Stimulated activated CD8-positive, alpha-beta memory T cell treated with anti-CD3 and anti-CD28 coated beads, Interleukin-4, amount 100 ng/mL, for 48 hours (primary cell): ENCODE data around the gene MROH2A.
A peak's percentile ranks its signal among the peaks of the same experiment; 100 is the strongest.

Experiments used
- DNase-seq: peaks from one replicate; pipeline ENCODE4 v3.0.0-alpha.2; 2020

Gene MROH2A

GRCh38 chr2:233837694-233838229 is 59.6 kb downstream of the MROH2A start:
- DNase-seq = peak; percentile 21

- peak; percentile 3 for DNase-seq
Observed at GRCh38 chr2:233838251-233838650, 60.1 kb downstream of the MROH2A start.

- DNase-seq = peak; percentile 14
Observed at GRCh38 chr2:233838726-233839446, 60.8 kb downstream of the MROH2A start.

DNA sequence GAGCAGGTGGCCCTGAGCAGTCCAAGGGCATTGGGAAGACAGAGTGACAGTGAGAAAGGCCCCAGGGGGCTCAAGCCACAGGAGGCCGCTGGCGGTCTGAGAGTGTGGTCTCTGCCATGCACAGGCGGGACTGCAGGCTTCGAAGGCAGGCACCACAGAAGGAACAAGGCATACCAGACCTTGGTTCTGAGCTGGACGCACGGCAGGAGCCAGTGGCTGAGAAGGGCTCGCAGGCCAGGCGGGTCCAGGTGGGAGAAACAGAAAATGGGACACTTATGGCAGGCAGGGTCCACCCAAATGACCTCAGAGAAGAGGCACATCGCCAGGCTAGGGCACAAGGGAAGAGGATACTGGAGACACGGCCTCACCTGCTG is 61.3 kb downstream of the MROH2A start:
- DNase-seq = peak; percentile 14

DNA sequence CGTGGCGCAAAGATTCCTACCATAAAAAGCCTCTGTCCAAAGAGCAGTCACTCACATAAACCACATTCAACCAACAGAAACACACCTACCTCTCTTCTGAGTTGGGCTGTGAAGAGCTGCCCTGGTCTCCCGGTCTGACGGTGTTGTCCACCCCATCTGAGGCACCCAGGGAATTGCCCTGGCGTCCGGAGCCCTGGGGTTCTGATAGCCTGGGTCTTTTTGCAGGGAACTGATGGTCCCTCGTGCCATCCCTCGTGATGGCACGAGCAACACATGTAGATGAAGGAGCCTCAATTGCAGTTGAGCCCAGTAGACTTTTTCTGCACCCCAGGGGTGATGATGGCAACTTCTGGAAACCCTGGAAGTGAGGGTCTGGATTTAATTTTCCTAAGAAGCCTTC is 62.4 kb downstream of the MROH2A start:
- DNase-seq = no peak

GRCh38 chr2:233841183-233841582 is 63.1 kb downstream of the MROH2A start:
- DNase-seq = peak; percentile 18

- DNase-seq = no peak
Observed at GRCh38 chr2:233844064-233844807, 66.1 kb downstream of the MROH2A start.

GRCh38 chr2:233844836-233845235 is 66.7 kb downstream of the MROH2A start:
- no peak for DNase-seq

GRCh38 chr2:233845301-233846060 is 67.4 kb downstream of the MROH2A start:
- no peak for DNase-seq

DNA sequence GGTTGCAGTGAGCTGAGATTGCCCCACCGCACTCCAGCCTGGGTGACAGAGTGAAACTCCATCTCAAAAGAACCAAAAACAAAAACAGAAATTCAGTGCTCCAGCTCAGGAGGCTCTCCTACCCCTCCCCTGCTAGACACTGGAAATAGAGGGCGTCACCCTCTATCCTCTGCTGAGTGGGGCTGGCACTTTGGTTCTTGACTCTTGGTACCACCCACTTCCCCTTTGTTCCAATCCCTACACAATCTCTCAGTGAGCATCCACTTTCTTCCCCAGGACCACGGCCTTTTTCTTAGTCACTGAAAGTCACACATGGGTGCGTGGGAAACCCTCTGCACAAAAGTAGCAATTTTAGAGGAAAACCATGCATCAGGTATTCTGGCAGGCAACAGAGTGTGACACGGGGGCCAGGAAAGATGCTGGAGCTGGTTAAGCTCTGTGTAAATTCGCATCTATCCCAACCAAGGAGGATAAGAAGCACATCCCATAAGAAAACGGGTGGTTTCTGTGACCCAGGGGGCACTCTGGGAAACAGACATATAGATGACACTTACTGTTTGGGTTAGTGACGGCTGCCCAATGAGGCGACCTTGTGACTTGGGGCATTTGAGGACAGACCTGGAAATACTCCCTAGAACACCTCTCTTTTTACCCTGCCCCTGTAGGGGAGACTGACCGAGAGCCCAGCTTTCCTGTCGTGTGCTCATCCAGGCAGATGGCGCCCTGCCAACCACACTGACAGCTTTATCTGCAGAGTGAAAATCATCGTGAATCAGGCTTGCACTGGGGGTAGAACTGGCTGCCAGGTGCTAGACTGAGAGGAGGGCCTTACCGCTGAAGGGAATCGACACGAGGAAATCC is 68.5 kb downstream of the MROH2A start:
- DNase-seq = no peak

DNA sequence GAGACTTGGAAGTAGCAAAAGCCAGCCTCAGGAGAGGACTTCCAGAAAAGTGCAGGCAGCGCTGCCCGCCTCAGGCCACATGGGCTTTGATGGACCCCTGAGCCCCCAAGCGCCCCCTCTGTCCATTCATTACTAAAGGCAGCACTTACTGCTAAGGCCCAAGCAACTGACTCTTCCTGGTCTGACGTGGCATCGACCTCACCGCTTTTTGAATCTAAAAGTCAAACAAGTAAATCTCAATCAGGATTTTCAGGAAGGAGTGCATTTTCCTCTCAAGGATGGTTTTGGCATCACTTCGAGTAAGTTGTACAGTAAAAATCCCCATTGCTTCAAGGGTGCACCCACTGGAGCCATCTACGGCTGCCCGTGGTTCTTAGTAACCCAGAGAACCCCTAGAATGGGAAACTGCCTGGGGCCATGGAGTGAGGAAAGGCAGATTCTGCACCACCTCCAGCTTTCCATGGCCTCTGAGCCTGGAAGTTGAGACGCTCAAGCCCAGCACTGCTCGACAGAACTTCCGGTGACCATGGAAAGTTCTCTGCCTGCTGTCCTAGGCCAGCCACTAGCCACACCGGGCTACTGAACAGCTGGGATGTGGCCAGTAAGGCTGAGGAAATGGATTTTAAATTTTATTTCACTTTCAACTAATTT is 69.2 kb downstream of the MROH2A start:
- no peak for DNase-seq

DNA sequence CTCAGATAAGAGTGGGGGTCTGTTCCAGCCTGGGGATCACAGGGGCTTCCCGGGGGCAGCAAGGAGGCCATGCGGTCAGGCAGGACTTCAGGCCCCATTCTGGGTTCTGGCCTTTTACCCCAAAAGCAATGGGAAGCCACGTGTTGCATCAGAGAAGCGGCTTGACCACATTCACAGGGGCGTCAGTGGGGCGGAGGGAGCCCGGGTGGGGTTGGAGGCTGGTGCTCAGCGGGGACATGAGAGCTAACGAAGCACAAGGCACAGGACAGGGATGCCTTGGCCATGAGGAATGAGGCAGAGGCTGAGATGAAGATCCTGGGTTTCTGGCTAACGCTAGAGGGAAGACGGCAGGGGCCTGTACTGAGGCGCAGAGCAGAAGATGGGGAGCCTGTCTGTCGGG is 70.1 kb downstream of the MROH2A start:
- no peak for DNase-seq

DNA sequence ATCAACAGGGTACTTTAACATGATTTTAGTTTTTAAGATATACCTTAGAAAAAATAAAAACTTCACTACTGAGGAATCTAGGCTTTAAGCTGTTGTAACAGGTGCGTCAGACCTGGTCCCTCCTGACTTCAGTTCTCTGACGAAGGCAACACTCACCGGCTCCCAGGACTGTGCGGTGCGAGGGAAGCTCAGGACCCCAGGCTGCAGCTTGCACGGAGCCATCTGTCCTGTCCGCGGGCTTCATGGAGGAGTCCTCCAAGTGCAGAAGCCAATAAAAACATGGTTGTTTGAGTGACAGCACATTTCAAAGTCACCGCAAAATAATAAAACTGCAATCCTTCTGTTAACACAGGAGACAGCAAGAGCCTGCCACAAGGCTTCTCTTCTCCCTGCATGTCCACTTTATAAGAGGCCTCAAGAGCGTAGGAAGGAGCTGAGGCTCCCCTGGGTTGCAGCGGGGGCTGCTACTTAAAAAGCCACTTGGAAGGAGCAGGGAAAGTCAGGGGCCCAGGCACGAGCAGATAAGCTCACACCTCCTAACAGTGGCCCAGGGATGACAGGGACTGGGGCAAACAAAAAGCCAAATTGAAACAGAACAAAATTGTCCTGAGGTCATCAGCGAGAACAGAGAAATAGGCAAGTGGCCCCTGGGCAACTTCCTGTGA is 71.6 kb downstream of the MROH2A start:
- DNase-seq = no peak

GRCh38 chr2:233850745-233851144 is 72.6 kb downstream of the MROH2A start:
- no peak for DNase-seq

GRCh38 chr2:233851169-233851568 is 73.0 kb downstream of the MROH2A start:
- DNase-seq = no peak

- no peak for DNase-seq
Observed at GRCh38 chr2:233852056-233852455, 73.9 kb downstream of the MROH2A start.

DNA sequence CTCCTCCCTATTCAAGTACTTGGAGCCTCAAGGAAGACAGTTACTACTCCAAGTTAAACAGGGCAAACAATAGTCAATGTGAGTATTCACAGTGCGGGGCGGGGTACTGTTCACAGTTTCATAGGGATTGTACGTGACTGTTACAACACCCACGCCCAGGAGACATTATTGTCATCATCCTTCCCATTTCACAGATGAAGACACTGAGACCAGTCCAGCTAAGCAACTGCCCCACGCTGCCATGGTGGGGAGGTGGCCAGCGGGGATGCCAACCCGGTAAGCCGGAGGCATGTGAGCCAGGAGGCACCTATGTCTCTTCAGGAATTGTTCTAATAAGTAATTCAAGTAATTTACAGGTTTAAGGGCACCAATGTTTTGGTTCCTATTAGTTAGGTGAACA is 75.2 kb downstream of the MROH2A start:
- no peak for DNase-seq

DNA sequence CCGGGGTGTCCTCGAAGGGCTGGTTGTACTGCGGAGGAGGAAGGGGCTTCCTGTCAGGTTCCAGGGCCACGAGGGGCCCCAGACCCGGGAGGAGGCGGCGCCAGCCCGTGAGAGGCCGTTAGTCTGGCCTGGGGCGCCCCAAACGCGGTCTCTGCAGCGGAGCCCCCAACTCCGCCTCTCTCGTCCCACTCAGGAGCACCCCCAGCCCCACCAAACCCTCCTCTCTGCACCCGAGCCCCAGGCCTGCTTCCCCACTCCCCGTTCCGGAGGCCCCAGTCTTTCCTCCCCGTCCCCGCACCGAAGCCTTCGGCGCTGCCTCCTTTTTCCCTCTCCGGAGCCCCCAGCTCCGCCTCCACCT is 75.7 kb downstream of the MROH2A start:
- DNase-seq = no peak

GRCh38 chr2:233854241-233854981 is 76.3 kb downstream of the MROH2A start, which contains the start of gene HJURP:
TSS of gene HJURP (minus strand) at chr2:233854535. CDS start at chr2:233854500, 35 bp downstream.
- peak; percentile 94 for DNase-seq

DNA sequence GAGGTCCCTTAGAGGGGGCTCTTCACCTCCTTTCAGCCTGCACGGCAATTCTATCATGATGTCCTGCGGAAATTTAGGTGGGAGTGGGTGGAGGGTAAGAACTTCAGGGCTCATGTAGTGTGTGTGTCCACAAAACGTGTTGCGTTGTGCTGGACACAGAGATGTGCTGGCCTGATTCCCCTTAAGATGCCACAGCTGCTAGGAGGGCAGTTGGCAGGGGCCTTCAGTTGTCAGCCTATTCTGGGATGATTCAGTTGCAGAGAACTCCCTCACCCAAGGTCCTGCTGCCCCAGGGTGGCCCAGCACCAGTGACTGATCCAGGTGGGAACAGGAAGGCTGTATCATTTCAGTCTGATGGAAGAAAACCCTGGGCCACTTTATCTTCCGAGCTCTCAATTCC is 77.2 kb downstream of the MROH2A start:
- DNase-seq = no peak

GRCh38 chr2:233856184-233856583 is 78.1 kb downstream of the MROH2A start:
- DNase-seq = no peak
